Tibial nerve (tissue), 3 donors: ENCODE measurements around the gene DDX10.

Experiments used
- CTCF ChIP-seq, 5 experiments: fragments of 200-600 bp in 3 of 5; fragments of 450-650 bp in 2 of 5; sonication (generic) in 3 of 5; IDR thresholded peaks; one replicate each; pipeline ENCODE4 v1.5.1; 2016 to 2019; ENCODE audit warnings: antibody characterized with exemption in 5 of 5, mild to moderate bottlenecking in 3 of 5, moderate library complexity in 2 of 5
- POLR2A ChIP-seq, 2 donors: fragments of 450-650 bp; IDR thresholded peaks; one replicate each; pipeline ENCODE4 v1.6.1; 2017; ENCODE audit warnings: antibody characterized with exemption in 2 of 2, mild to moderate bottlenecking in 2 of 2, moderate library complexity in 2 of 2

GRCh38 chr11:108934289-108934688 is 269.4 kb downstream of the DDX10 start:
- TF ChIP-seq POLR2A (IDR thresholded peaks at IDR 0.05) = no peak
- TF ChIP-seq CTCF (IDR thresholded peaks at IDR 0.05) = no peak
